K562 (cell line): ENCODE measurements around the gene NRSN2. TPM values are rescaled to one million over a fixed set of nuclear protein-coding genes. Genes with fewer than 3 reads are reported as not detected.

Experiments used
- ATAC-seq: fragments of 200-7000 bp; cut with Tn5 transposase; 3 replicates; pipeline ENCODE4 v1.9.1; 2020; ENCODE audit warnings: moderate library complexity
- BruUV-seq: library from RNA; stranded (reverse); fragments of 400-500 nt; replicated peaks from 2 replicates; lab custom pipeline; 2021; lab: Mats Ljungman, UMichigan
- CTCF ChIA-PET: fragments of 300-600 bp; formaldehyde crosslinking; extraction: SDS; loops from one replicate; lab custom pipeline; 2021; ENCODE audit warnings: low intra/inter-chr PET ratio; lab: Yijun Ruan, JAX
- POLR2A ChIA-PET: fragments of 300-600, 350-650 bp; sonication (Branson Sonifier 250); formaldehyde crosslinking; extraction: SDS; loops from one replicate; lab custom pipeline; 2021; ENCODE audit warnings: antibody characterized with exemption, inconsistent platforms; lab: Yijun Ruan, JAX
- DNase-seq, 4 experiments: peaks; one replicate each; pipeline versions ENCODE4 v3.0.0 to v3.0.0-alpha.2; 2011 to 2018; ENCODE audit warnings: low spot score in 3 of 4, mixed read lengths in 3 of 4; ENCODE audit errors: extremely low read depth in 1 of 4
- FAIRE-seq: peaks from 2 replicates; lab custom pipeline; 2011; peaks lifted over from hg19 to GRCh38; lab: Jason Lieb, UNC
- H2AFZ ChIP-seq: 2 replicates; pipeline ENCODE4 v1.6.0; 2011; ENCODE audit warnings: low read depth, low read length, control low read depth, inconsistent platforms
- H3K27ac ChIP-seq: fragments of 200-600 bp; 3 replicates; pipeline ENCODE4 v1.8.0; 2011; ENCODE audit warnings: low read depth, mild to moderate bottlenecking, control low read depth, inconsistent platforms, low read length, moderate library complexity, mixed read lengths; ENCODE audit errors: extremely low read depth
- H3K27me3 ChIP-seq, 2 experiments: fragments of 300-600 bp in 1 of 2; 2 replicates in 1 of 2; 3 replicates in 1 of 2; pipeline versions ENCODE4 v1.6.0 to v1.8.0; 2011; ENCODE audit warnings: inconsistent platforms in 2 of 2, low read length in 2 of 2, mild to moderate bottlenecking in 1 of 2, mixed read lengths in 1 of 2, moderate library complexity in 1 of 2; ENCODE audit not compliant: control insufficient read depth in 2 of 2, insufficient read depth in 2 of 2
- H3K36me3 ChIP-seq: fragments of 300-600 bp; 3 replicates; pipeline ENCODE4 v1.8.0; 2011; ENCODE audit warnings: mild to moderate bottlenecking, low read length, inconsistent platforms; ENCODE audit not compliant: control insufficient read depth, insufficient read depth
- H3K4me1 ChIP-seq, 2 experiments: fragments of 200-600 bp in 1 of 2; replicated peaks in 1 of 2; 2 replicates in 1 of 2; 3 replicates in 1 of 2; pipeline versions ENCODE4 v1.5.1 to v1.8.0; 2011; ENCODE audit warnings: inconsistent platforms in 2 of 2, low read length in 2 of 2, mild to moderate bottlenecking in 1 of 2, mixed read lengths in 1 of 2, moderate library complexity in 1 of 2; ENCODE audit not compliant: control insufficient read depth in 2 of 2, insufficient read depth in 2 of 2
- H3K4me2 ChIP-seq: 2 replicates; pipeline ENCODE4 v1.6.1; 2011; ENCODE audit warnings: low read length, control low read depth, inconsistent platforms, mixed read lengths; ENCODE audit not compliant: insufficient read depth
- H3K4me3 ChIP-seq: fragments of 200-600 bp; sonication (generic), shearing (Covaris generic); 2 replicates; pipeline ENCODE4 v1.5.1; 2016; ENCODE audit warnings: control low read depth, inconsistent platforms
- H3K79me2 ChIP-seq: fragments of 200-600 bp; 3 replicates; pipeline ENCODE4 v1.8.0; 2011; ENCODE audit warnings: low read length, inconsistent platforms; ENCODE audit not compliant: control insufficient read depth, insufficient read depth
- H3K9ac ChIP-seq, 2 experiments: 2 replicates each; pipeline versions ENCODE4 v1.6.0 to v1.6.1; 2011; ENCODE audit warnings: low read depth in 2 of 2, low read length in 2 of 2, control low read depth in 1 of 2, inconsistent platforms in 1 of 2, mild to moderate bottlenecking in 1 of 2, mixed read lengths in 1 of 2; ENCODE audit not compliant: insufficient read depth in 1 of 2
- H3K9me1 ChIP-seq: one replicate; pipeline ENCODE4 v1.6.0; 2011; ENCODE audit warnings: inconsistent platforms, mild to moderate bottlenecking, low read length, moderate library complexity; ENCODE audit not compliant: control insufficient read depth, insufficient read depth
- H3K9me3 ChIP-seq: replicated peaks from 2 replicates; pipeline ENCODE4 v1.5.1; 2011; ENCODE audit warnings: low read depth, low read length, inconsistent platforms; ENCODE audit not compliant: control insufficient read depth, insufficient read depth
- H4K20me1 ChIP-seq: replicated peaks from 2 replicates; pipeline ENCODE4 v1.6.1; 2011; ENCODE audit warnings: low read length, inconsistent platforms, mixed read lengths; ENCODE audit not compliant: control insufficient read depth, insufficient read depth
- CHD1 ChIP-seq: fragments of 200-600 bp; sonication (generic); IDR thresholded peaks from one replicate; pipeline ENCODE4 v1.6.1; 2012; ENCODE audit warnings: mild to moderate bottlenecking, moderate library complexity, low read length, inconsistent platforms
- CTBP1 ChIP-seq: fragments of 450-650 bp; IDR thresholded peaks from 2 replicates; pipeline ENCODE4 v1.6.1; 2016; ENCODE audit warnings: borderline replicate concordance
- HDAC3 ChIP-seq: fragments of 450-650 bp; IDR thresholded peaks from 2 replicates; pipeline ENCODE4 v1.6.1; 2018; ENCODE audit warnings: borderline replicate concordance, mild to moderate bottlenecking, moderate library complexity; ENCODE audit not compliant: partially characterized antibody
- KLF13 ChIP-seq: fragments of 450-650 bp; IDR thresholded peaks from 2 replicates; pipeline ENCODE4 v1.6.1; 2016; ENCODE audit warnings: missing genetic modification characterization, low read depth, mild to moderate bottlenecking, missing compliant biosample characterization, moderate library complexity, borderline replicate concordance
- PHTF2 ChIP-seq: fragments of 250-450 bp; sonication (Bioruptor Pico); IDR thresholded peaks from 2 replicates; pipeline ENCODE4 v1.5.0; 2021; ENCODE audit warnings: mild to moderate bottlenecking
- TCF7L2 ChIP-seq: fragments of 150-350 bp; IDR thresholded peaks from 2 replicates; pipeline ENCODE4 v1.6.1; 2016; ENCODE audit warnings: low read depth, mild to moderate bottlenecking, low read length, moderate library complexity
- XRCC5 ChIP-seq: fragments of 200-400 bp; formaldehyde crosslinking; IDR thresholded peaks from 2 replicates; pipeline ENCODE4 v1.6.1; 2017; ENCODE audit warnings: low read depth, mild to moderate bottlenecking, low read length
- ZNF3 ChIP-seq: fragments of 250-450 bp; sonication (Bioruptor Pico); IDR thresholded peaks from 2 replicates; pipeline ENCODE4 v1.5.0; 2021; ENCODE audit warnings: mild to moderate bottlenecking, moderate library complexity
- ZNF316 ChIP-seq: fragments of 450-650 bp; IDR thresholded peaks from 2 replicates; pipeline ENCODE4 v1.6.1; 2016
- WGBS: fragments of 100-300 bp; shearing (Covaris generic); methylation state at CpG from one replicate; pipeline ENCODE4 v1.1.6; 2016; ENCODE audit warnings: low coverage, mixed read lengths; ENCODE audit not compliant: insufficient coverage; ENCODE audit errors: missing lambda C conversion rate; 5-methylcytosine and 5-hydroxymethylcytosine counted together
- in situ Hi-C: fragments of 300-500 bp; cut with MboI; formaldehyde crosslinking; loops from 4 replicates; pipeline ENCODE4 v1.15.0; 2018; ENCODE audit warnings: inconsistent platforms, mixed read lengths
- intact Hi-C: fragments of 100-400 bp; cut with micrococcal nuclease; formaldehyde crosslinking; loops from 2 replicates; pipeline ENCODE4 v1.14.2; 2022
- polyA plus RNA-seq, 8 experiments: library from polyadenylated mRNA; depleted of rRNA in 4 of 8; stranded (reverse) in 5 of 8; unstranded in 3 of 8; fragments of >200 nt; fragmentation: Nextera tagmentation in 2 of 8; fragmentation: Illumina TruSeq in 1 of 8; extraction: Ambion mirVana in 2 of 8; extraction: Trizol in 1 of 8; gene quantifications; 2 replicates each; pipeline versions ENCODE4 v1.2.1 to v1.2.3, GENCODE V29; 2011 to 2014; ENCODE audit warnings: inconsistent platforms in 1 of 8, missing spikeins in 1 of 8
- total RNA-seq, 7 experiments: library from RNA; depleted of rRNA in 6 of 7; stranded (reverse); fragments of >200 nt in 6 of 7; fragmentation: Illumina TruSeq in 2 of 7; extraction: Trizol in 2 of 7; gene quantifications; 2 replicates each; pipeline versions ENCODE4 v1.2.1 to v1.2.3, GENCODE V29; 2011 to 2021; ENCODE audit warnings: low replicate concordance in 1 of 7
- TF ChIP-seq, protein P1 (sequence below): IDR thresholded peaks from 3 replicates; pipeline ENCODE4 v1.6.1; 2011; ENCODE audit warnings: borderline replicate concordance, mild to moderate bottlenecking, moderate library complexity; ENCODE audit not compliant: insufficient read length; ENCODE audit errors: extremely low read depth
- TF ChIP-seq, protein P2 (sequence below): fragments of 250-450 bp; sonication (Bioruptor Pico); IDR thresholded peaks from 2 replicates; pipeline ENCODE4 v1.4.0; 2020; ENCODE audit warnings: borderline replicate concordance

The NRSN2 gene
- total and polyA plus RNA-seq, 9 of the 15 experiments (the other 6 are each of a cell fraction or from before 2014, with no cell fraction given) = 7.5 to 29.7 (median 11.1) TPM

- no peak overlapping the region for H3K4me3 ChIP-seq
- no peaks in the 10 kb centered on the region for H3K27me3 ChIP-seq
- 95% methylated on average over 4 of the region's 4 CpGs for WGBS
- H4K20me1 ChIP-seq = no peaks in the 10 kb centered on the region
- H2AFZ ChIP-seq = no peak overlapping the region
- no peaks in the 10 kb centered on the region for H3K36me3 ChIP-seq
- in situ Hi-C loops = no loop called here
- H3K79me2 ChIP-seq = peaks cover 10% of the 10 kb centered on the region
- no peak for ATAC-seq
- intact Hi-C loops = loop anchor here (5.0 kb wide), 1 partner anchor 58 kb away; the partner anchor contains the start of gene TBC1D20
- ChIA-PET POLR2A (interaction anchor here (1.5 kb wide), 1 partner anchor 22 kb away, joined by 3 read pairs; no protein-coding TSS in a partner anchor), CTCF (no interaction called here)
- no peaks in the 10 kb centered on the region for H3K9me1 ChIP-seq
- FAIRE-seq = no peak
- BruUV-seq = no TSS peak
- DNase-seq = no peak
- H3K4me2 ChIP-seq = no peak overlapping the region
- H3K9ac ChIP-seq = no peak overlapping the region
- H3K27ac ChIP-seq = no peak overlapping the region
- H3K4me1 ChIP-seq = peaks cover 21 to 38% of the 10 kb centered on the region in 2 experiments
- 0 out of 2 replicates have a peak, but pooled peaks cover 3% of the 10 kb centered on the region for H3K9me3 ChIP-seq
- TF ChIP-seq ZNF3 (CRISPR knock-in tag) (no peak), TCF7L2 (no peak), PHTF2 (CRISPR knock-in tag) (no peak), HDAC3 (no peak), ZNF316 (no peak), CHD1 (no peak), XRCC5 (no peak), KLF13 (no peak), CTBP1 (no peak)
- TF ChIP-seq, protein P1, sequence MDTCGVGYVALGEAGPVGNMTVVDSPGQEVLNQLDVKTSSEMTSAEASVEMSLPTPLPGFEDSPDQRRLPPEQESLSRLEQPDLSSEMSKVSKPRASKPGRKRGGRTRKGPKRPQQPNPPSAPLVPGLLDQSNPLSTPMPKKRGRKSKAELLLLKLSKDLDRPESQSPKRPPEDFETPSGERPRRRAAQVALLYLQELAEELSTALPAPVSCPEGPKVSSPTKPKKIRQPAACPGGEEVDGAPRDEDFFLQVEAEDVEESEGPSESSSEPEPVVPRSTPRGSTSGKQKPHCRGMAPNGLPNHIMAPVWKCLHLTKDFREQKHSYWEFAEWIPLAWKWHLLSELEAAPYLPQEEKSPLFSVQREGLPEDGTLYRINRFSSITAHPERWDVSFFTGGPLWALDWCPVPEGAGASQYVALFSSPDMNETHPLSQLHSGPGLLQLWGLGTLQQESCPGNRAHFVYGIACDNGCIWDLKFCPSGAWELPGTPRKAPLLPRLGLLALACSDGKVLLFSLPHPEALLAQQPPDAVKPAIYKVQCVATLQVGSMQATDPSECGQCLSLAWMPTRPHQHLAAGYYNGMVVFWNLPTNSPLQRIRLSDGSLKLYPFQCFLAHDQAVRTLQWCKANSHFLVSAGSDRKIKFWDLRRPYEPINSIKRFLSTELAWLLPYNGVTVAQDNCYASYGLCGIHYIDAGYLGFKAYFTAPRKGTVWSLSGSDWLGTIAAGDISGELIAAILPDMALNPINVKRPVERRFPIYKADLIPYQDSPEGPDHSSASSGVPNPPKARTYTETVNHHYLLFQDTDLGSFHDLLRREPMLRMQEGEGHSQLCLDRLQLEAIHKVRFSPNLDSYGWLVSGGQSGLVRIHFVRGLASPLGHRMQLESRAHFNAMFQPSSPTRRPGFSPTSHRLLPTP = no peak
- TF ChIP-seq, protein P2, sequence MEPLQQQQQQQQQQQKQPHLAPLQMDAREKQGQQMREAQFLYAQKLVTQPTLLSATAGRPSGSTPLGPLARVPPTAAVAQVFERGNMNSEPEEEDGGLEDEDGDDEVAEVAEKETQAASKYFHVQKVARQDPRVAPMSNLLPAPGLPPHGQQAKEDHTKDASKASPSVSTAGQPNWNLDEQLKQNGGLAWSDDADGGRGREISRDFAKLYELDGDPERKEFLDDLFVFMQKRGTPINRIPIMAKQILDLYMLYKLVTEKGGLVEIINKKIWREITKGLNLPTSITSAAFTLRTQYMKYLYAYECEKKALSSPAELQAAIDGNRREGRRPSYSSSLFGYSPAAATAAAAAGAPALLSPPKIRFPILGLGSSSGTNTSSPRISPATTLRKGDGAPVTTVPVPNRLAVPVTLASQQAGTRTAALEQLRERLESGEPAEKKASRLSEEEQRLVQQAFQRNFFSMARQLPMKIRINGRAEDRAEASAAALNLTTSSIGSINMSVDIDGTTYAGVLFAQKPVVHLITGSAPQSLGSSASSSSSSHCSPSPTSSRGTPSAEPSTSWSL (CRISPR knock-in tag) = no peak
Observed at GRCh38 chr20:404088-404487, 57.2 kb downstream of the NRSN2 start.
